PC-3 (cell line): ENCODE measurements around the gene GIGYF2.

Experiments
- CTCF ChIP-seq: fragments of 300-600 bp; sonication (generic); conservative IDR thresholded peaks from 2 replicates; pipeline ENCODE4 v1.5.1; 2017; ENCODE audit warnings: antibody characterized with exemption, low read depth, mild to moderate bottlenecking, low read length
- EZH2 ChIP-seq: fragments of 300-600 bp; sonication (generic); IDR thresholded peaks from one replicate; pipeline ENCODE4 v1.6.1; 2017; ENCODE audit warnings: antibody characterized with exemption, mild to moderate bottlenecking, low read length; ENCODE audit not compliant: unreplicated experiment
- EZH2phosphoT487 ChIP-seq: fragments of 300-600 bp; sonication (generic); IDR thresholded peaks from 2 replicates; pipeline ENCODE4 v1.6.1; 2018; ENCODE audit warnings: mild to moderate bottlenecking, antibody characterized with exemption, low read length, borderline replicate concordance

DNA sequence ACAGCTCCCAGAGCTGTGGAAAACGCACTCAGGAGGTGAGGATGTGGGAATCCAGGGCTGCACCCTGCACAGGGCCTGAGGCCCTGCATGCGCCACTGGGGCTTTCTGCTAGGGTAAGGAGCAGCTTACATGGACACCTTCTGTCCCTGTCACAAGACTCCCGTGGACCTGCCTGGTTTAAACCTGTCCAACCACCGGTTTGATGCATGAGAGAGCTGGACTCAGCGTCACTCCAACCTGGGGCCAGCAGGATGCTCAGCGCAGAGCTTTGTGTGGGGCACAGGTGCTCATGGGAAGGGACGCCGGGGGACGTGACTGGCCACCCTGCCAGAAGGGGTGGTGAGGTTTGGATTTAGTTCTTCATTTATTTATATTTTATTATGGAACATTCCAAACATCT is 197.1 kb downstream of the GIGYF2 start:
- TF ChIP-seq CTCF: no peak
- TF ChIP-seq EZH2: no peak
- TF ChIP-seq EZH2phosphoT487: no peak
